Measurements from ENCODE around the gene ANKRD33B. TPM values are rescaled to one million over a fixed set of nuclear protein-coding genes. Genes with fewer than 3 reads are reported as not detected.
A peak's percentile ranks its signal among the peaks of the same experiment; 100 is the strongest.
"Not testable (repeated sequence)": the region's sequence is repeated elsewhere in the genome, so short reads cannot be mapped to it uniquely, and the experiment has no call there.

The ANKRD33B gene
- total and polyA plus RNA-seq, 7 experiments from 2014 or later = 0.20 to 10.1 (median 0.75) TPM; not detected in 1

DNA sequence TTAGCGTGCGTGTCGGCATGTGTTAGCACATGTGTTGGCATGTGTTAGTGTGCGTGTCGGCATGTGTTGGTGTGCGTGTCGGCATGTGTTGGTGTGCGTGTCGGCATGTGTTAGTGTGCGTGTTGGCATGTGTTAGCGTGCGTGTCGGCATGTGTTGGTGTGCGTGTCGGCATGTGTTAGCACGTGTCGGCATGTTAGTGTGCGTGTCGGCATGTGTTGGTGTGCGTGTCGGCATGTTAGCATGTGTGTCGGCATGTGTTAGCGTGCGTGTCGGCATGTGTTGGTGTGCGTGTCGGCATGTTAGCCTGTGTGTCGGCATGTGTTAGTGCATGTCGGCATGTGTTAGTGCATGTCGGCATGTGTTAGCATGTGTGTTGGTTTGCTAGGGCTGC, 14.8 kb upstream of the ANKRD33B start:
- H3K4me1 ChIP-seq (ENCODE audit: control insufficient read depth in 2 of 2, insufficient read depth in 2 of 2, low read length in 2 of 2); H3K27me3 ChIP-seq (ENCODE audit: control insufficient read depth in 2 of 2, insufficient read depth in 2 of 2, low read length in 2 of 2); H3K9me3 Mint-ChIP-seq; CTCF ChIA-PET; H3K9me3 ChIP-seq (ENCODE audit: control insufficient read depth in 2 of 3, low read length in 3 of 3); POLR2A ChIA-PET; ATAC-seq; DNase-seq; H3K4me3 ChIP-seq (ENCODE audit: low read length); H3K36me3 ChIP-seq (ENCODE audit: control insufficient read depth in 2 of 3, insufficient read depth in 3 of 3, low read length in 3 of 3); H3K36me3 Mint-ChIP-seq; H3K4me3 Mint-ChIP-seq; intact Hi-C loops (cut with micrococcal nuclease); H3K27ac ChIP-seq (ENCODE audit: low read depth, low read length): not testable (repeated sequence)
- Mint-ChIP-seq H3K27me3 (peaks cover 0 to 30% (median under 1%) of the 10 kb centered on the region in 5 donors), H3K27ac (peak overlapping the region in 1 of 9 donors; percentile 81), H3K4me1 (peaks cover 0 to 19% (median 10%) of the 10 kb centered on the region in 7 donors)

DNA sequence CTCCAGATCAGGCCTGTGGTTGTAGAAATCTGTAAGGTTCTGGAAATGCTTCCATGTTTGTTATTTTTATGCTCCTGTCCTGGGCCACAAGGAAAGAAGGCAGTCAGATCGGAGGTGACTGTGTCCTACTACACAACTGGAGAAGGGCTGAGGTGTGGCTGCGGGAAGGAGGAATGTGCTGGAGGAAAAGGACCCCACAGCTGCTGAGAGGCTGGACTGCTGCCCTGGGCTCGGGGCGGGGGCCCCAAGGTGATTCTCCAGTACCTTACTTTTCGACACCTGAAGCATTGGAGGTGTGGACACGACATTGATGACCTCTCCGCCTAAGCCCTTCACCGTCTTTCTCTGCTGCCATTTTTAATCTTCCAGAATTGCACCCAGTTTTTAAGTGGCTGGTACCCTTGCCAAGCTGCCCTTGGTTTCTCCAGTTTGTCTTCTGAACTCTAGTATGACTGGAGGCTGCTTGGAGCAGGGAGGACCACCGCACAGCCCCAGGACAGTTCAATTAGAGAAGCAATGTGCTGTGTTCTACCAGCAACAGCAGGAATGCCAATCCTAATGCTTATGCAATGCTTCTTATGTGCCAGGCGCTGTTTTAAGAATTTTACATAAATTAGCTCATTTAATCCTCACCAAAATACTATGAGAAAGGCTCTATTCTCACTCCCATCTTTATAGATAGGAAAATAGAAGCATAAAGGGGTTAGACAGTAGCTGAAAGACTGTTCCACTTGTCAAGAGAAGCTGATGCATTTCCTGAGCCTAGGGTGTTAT, 13.5 kb upstream of the ANKRD33B start:
- Mint-ChIP-seq H3K27me3 (peaks cover 0 to 33% (median 5%) of the 10 kb centered on the region in 5 donors), H3K9me3 (peaks cover 0 to 5% (median 0%) of the 10 kb centered on the region in 11 donors), H3K36me3 (no peaks in the 10 kb centered on the region), H3K4me1 (peaks cover 0 to 19% (median 10%) of the 10 kb centered on the region in 7 donors), H3K27ac (peak overlapping the region in 1 of 9 donors; percentile 38), H3K4me3 (no peak overlapping the region)
- ChIA-PET CTCF (no interaction called here), POLR2A (no interaction called here)
- H3K36me3 ChIP-seq (ENCODE audit: control insufficient read depth in 2 of 3, insufficient read depth in 3 of 3, low read length in 3 of 3) = no peaks in the 10 kb centered on the region
- no peaks in the 10 kb centered on the region for H3K27me3 ChIP-seq (ENCODE audit: control insufficient read depth in 2 of 2, insufficient read depth in 2 of 2, low read length in 2 of 2)
- no peak for DNase-seq
- intact Hi-C loops (cut with micrococcal nuclease) = no loop called here
- no peaks in the 10 kb centered on the region for H3K9me3 ChIP-seq (ENCODE audit: control insufficient read depth in 2 of 3, low read length in 3 of 3)
- no peak for ATAC-seq
- no peaks in the 10 kb centered on the region for H3K4me1 ChIP-seq (ENCODE audit: control insufficient read depth in 2 of 2, insufficient read depth in 2 of 2, low read length in 2 of 2)
- no peak overlapping the region for H3K4me3 ChIP-seq (ENCODE audit: low read length)
- no peak overlapping the region for H3K27ac ChIP-seq (ENCODE audit: low read depth, low read length)

DNA sequence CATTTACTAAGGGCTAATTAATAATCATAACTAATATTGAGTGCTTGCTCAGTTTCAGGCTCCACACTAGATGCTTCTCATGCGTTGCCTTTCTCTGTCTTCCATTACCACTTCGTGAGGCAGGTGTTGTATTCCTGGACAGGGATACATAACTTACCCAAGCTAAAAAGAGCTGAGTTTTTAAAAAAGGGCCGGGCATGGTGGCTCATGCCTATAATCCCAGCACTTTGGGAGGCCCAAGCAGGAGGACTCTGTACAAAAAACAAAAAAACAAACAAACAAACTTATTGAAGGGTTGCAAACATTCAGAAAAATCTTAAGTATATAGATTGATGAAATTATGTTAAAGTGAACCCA, 12.1 kb upstream of the ANKRD33B start:
- no peak overlapping the region for H3K27ac Mint-ChIP-seq
- CTCF ChIA-PET = no interaction called here

GRCh38 chr5:10552183-10553143, 11.4 kb upstream of the ANKRD33B start:
- Mint-ChIP-seq H3K9me3 (peaks cover 0 to 5% (median 0%) of the 10 kb centered on the region in 11 donors), H3K27ac (peak overlapping the region in 2 of 9 donors; percentile 26 to 29), H3K36me3 (no peaks in the 10 kb centered on the region), H3K4me3 (no peak overlapping the region), H3K4me1 (peaks cover 0 to 25% (median 14%) of the 10 kb centered on the region in 7 donors), H3K27me3 (peaks cover 0 to 37% (median 11%) of the 10 kb centered on the region in 5 donors)
- H3K27me3 ChIP-seq (ENCODE audit: control insufficient read depth in 2 of 2, insufficient read depth in 2 of 2, low read length in 2 of 2) = no peaks in the 10 kb centered on the region
- ATAC-seq (peak; percentile 57), DNase-seq (no peak)
- no peak overlapping the region for H3K27ac ChIP-seq (ENCODE audit: low read depth, low read length)
- no peak overlapping the region for H3K4me3 ChIP-seq (ENCODE audit: low read length)
- no peaks in the 10 kb centered on the region for H3K9me3 ChIP-seq (ENCODE audit: control insufficient read depth in 2 of 3, low read length in 3 of 3)
- POLR2A ChIA-PET = no interaction called here
- H3K36me3 ChIP-seq (ENCODE audit: control insufficient read depth in 2 of 3, insufficient read depth in 3 of 3, low read length in 3 of 3) = no peaks in the 10 kb centered on the region
- intact Hi-C loops (cut with micrococcal nuclease) = no loop called here
- CTCF ChIA-PET = no interaction called here
- H3K4me1 ChIP-seq (ENCODE audit: control insufficient read depth in 2 of 2, insufficient read depth in 2 of 2, low read length in 2 of 2) = no peaks in the 10 kb centered on the region

More for the DNA sequence above, 12.1 kb upstream of the ANKRD33B start:
- Histone ChIP-seq H3K4me1 (ENCODE audit: control insufficient read depth in 2 of 2, insufficient read depth in 2 of 2, low read length in 2 of 2) (no peaks in the 10 kb centered on the region), H3K27me3 (ENCODE audit: control insufficient read depth in 2 of 2, insufficient read depth in 2 of 2, low read length in 2 of 2) (no peaks in the 10 kb centered on the region), H3K36me3 (ENCODE audit: control insufficient read depth in 2 of 3, insufficient read depth in 3 of 3, low read length in 3 of 3) (no peaks in the 10 kb centered on the region), H3K4me3 (ENCODE audit: low read length) (no peak overlapping the region), H3K27ac (ENCODE audit: low read depth, low read length) (no peak overlapping the region), H3K9me3 (ENCODE audit: control insufficient read depth in 2 of 3, low read length in 3 of 3) (no peaks in the 10 kb centered on the region)
- POLR2A ChIA-PET = no interaction called here
- Mint-ChIP-seq H3K36me3 (no peaks in the 10 kb centered on the region), H3K4me3 (no peak overlapping the region), H3K9me3 (peaks cover 0 to 5% (median 0%) of the 10 kb centered on the region in 11 donors), H3K27me3 (peaks cover 0 to 36% (median 11%) of the 10 kb centered on the region in 5 donors), H3K4me1 (peaks cover 0 to 22% (median 14%) of the 10 kb centered on the region in 7 donors)
- ATAC-seq (no peak), DNase-seq (no peak)
- intact Hi-C loops (cut with micrococcal nuclease) = no loop called here

- H3K9me3 Mint-ChIP-seq = peaks cover 0 to 2% (median 0%) of the 10 kb centered on the region in 11 donors
Observed at GRCh38 chr5:10553476-10553875, 10.4 kb upstream of the ANKRD33B start.

DNA sequence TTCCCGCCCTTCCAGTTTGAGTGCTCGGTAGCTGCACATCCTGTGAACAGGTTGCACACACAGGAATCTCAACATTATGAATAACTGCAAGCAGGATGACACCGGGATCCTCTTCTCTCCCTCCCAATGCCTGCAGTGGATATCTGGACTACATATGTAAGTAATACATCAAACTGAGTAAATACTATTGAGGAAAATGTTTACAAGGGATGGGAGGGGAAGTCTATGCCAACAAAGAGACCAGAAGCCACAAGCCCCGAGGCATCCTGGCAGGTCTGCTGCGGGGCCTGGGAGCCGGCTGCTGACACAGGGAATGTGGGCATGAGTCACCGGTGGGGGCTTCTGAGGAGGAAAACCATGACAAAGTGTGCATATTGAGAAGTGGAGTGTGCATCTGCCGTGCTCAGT, 8.6 kb upstream of the ANKRD33B start:
- Mint-ChIP-seq H3K27me3 (peaks cover 0 to 58% (median 11%) of the 10 kb centered on the region in 5 donors), H3K4me1 (peaks cover 0 to 24% (median 14%) of the 10 kb centered on the region in 7 donors), H3K36me3 (no peaks in the 10 kb centered on the region), H3K9me3 (no peaks in the 10 kb centered on the region), H3K27ac (no peak overlapping the region), H3K4me3 (no peak overlapping the region)
- Histone ChIP-seq H3K9me3 (ENCODE audit: control insufficient read depth in 2 of 3, low read length in 3 of 3) (no peaks in the 10 kb centered on the region), H3K4me1 (ENCODE audit: control insufficient read depth in 2 of 2, insufficient read depth in 2 of 2, low read length in 2 of 2) (no peaks in the 10 kb centered on the region), H3K27me3 (ENCODE audit: control insufficient read depth in 2 of 2, insufficient read depth in 2 of 2, low read length in 2 of 2) (no peaks in the 10 kb centered on the region), H3K27ac (ENCODE audit: low read depth, low read length) (no peak overlapping the region), H3K36me3 (ENCODE audit: control insufficient read depth in 2 of 3, insufficient read depth in 3 of 3, low read length in 3 of 3) (no peaks in the 10 kb centered on the region), H3K4me3 (ENCODE audit: low read length) (no peak overlapping the region)
- ATAC-seq = no peak
- no peak for DNase-seq
- POLR2A ChIA-PET = no interaction called here
- CTCF ChIA-PET = no interaction called here
- intact Hi-C loops (cut with micrococcal nuclease) = no loop called here

More at GRCh38 chr5:10553476-10553875, 10.4 kb upstream of the ANKRD33B start:
- H3K4me3 ChIP-seq (ENCODE audit: low read length) = no peak overlapping the region
- no peaks in the 10 kb centered on the region for H3K27me3 ChIP-seq (ENCODE audit: control insufficient read depth in 2 of 2, insufficient read depth in 2 of 2, low read length in 2 of 2)
- Mint-ChIP-seq H3K4me1 (peaks cover 0 to 24% (median 14%) of the 10 kb centered on the region in 7 donors), H3K36me3 (no peaks in the 10 kb centered on the region), H3K4me3 (no peak overlapping the region), H3K27me3 (peaks cover 0 to 42% (median 11%) of the 10 kb centered on the region in 5 donors), H3K27ac (no peak overlapping the region)
- no peaks in the 10 kb centered on the region for H3K4me1 ChIP-seq (ENCODE audit: control insufficient read depth in 2 of 2, insufficient read depth in 2 of 2, low read length in 2 of 2)
- CTCF ChIA-PET = interaction anchor here (1.0 kb wide), 1 partner anchor 74 kb away, joined by 3 read pairs; no protein-coding TSS in a partner anchor
- ATAC-seq = no peak
- H3K27ac ChIP-seq (ENCODE audit: low read depth, low read length) = no peak overlapping the region
- DNase-seq = no peak
- no peaks in the 10 kb centered on the region for H3K36me3 ChIP-seq (ENCODE audit: control insufficient read depth in 2 of 3, insufficient read depth in 3 of 3, low read length in 3 of 3)
- intact Hi-C loops (cut with micrococcal nuclease) = no loop called here
- H3K9me3 ChIP-seq (ENCODE audit: control insufficient read depth in 2 of 3, low read length in 3 of 3) = no peaks in the 10 kb centered on the region
- POLR2A ChIA-PET = no interaction called here

All from naive thymus-derived CD4-positive, alpha-beta T cell (primary cell).